H1 (cell line): ENCODE data around the gene MAP1A. TPM values are rescaled to one million over a fixed set of nuclear protein-coding genes. Genes with fewer than 3 reads are reported as not detected.

Experiments
- KDM1A ChIP-seq: fragments of 200-600, 300-600 bp; sonication (generic); IDR thresholded peaks from 2 replicates; pipeline ENCODE4 v1.7.1; 2016; ENCODE audit warnings: mild to moderate bottlenecking, low read length, borderline replicate concordance
- SP1 ChIP-seq: IDR thresholded peaks from 2 replicates; pipeline ENCODE4 v1.6.1; 2011; ENCODE audit warnings: low read depth, low read length
- polyA plus RNA-seq, 7 experiments: library from polyadenylated mRNA; depleted of rRNA in 3 of 7; stranded (reverse) in 5 of 7; unstranded in 2 of 7; fragments of >200 nt in 5 of 7; fragments of 200-250 nt in 2 of 7; gene quantifications; 1 replicate in 5 of 7; 2 replicates in 1 of 7; 4 replicates in 1 of 7; pipeline versions ENCODE4 v1.2.1 to v1.2.3, GENCODE V29; 2011 to 2013; ENCODE audit warnings: missing spikeins in 2 of 7, mixed read lengths in 2 of 7
- total RNA-seq: library from RNA; stranded (reverse); fragmentation: NEBNext Ultra II Directional; extraction: Animal tissue kit (Norgen Biotek cat#: 25700); gene quantifications from 2 replicates; pipeline ENCODE4 v1.2.1, GENCODE V29; 2021
- TF ChIP-seq, protein P1 (sequence below): IDR thresholded peaks from 2 replicates; pipeline ENCODE4 v1.6.1; 2012; ENCODE audit warnings: inconsistent platforms

Gene MAP1A
- total and polyA plus RNA-seq, 2 of the 8 experiments (the other 6 are each of a cell fraction or from before 2014, with no cell fraction given): 0.80 to 2.4 TPM

DNA sequence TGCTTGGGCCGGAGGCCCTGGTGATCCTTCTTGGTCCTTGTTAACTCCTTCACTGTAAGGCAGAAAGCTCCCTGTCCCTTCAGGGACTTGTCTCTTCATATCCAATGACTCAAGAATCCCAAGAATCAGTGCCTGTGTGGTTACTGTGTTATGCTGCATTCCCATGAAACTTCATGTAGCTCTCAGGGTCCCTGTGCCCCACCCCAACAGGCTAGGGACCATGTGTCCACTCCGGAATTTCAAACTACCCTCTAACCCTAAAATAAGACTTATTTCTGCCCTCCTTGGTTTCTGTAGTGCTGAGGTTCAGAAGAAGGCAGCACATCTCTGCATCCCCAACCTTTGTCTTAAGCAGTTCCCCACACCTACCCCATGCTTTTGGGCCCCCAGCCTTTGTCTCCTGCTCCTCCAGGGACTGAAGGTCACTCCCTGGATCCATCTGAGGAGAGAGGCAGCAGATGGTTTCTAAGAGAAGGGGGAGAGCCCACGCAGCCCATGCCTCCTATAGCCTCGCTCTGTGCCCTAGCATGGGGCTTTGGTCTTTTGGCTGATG lies 531 bp upstream of the MAP1A start (continued):
- TF ChIP-seq KDM1A: no peak
- TF ChIP-seq SP1: no peak
- TF ChIP-seq, protein P1, sequence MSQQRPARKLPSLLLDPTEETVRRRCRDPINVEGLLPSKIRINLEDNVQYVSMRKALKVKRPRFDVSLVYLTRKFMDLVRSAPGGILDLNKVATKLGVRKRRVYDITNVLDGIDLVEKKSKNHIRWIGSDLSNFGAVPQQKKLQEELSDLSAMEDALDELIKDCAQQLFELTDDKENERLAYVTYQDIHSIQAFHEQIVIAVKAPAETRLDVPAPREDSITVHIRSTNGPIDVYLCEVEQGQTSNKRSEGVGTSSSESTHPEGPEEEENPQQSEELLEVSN: no peak
- TF ChIP-seq, all 59 proteins: peak for 0
